Activated CD4-positive, alpha-beta T cell treated with anti-CD3 and anti-CD28 coated beads for 4 hours (primary cell): Measurements from ENCODE around the gene FAM3B.

ENCODE experiments used
- DNase-seq, 2 donors: peaks; one replicate each; pipeline ENCODE4 v3.0.0-alpha.2; 2020

The FAM3B gene

DNA sequence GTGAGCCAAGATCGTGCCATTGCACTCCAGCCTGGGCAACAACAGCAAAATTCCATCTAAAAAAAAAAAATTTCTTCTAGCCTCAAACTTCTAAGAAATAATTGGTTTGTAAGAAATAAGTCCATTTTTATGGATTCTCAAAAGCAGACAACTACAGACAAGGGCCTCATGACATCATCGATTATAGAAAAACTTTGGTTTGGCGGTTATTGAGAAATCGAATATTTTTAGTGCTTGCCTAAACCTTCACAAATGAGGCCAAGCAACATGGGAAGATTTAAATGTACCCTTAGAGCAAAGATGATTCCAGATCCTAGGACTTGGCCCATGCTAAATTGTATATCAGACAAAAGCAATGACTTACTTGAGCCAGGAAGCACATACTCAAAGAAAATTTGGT lies 81.7 kb downstream of the FAM3B start:
- DNase-seq: no peak

DNA sequence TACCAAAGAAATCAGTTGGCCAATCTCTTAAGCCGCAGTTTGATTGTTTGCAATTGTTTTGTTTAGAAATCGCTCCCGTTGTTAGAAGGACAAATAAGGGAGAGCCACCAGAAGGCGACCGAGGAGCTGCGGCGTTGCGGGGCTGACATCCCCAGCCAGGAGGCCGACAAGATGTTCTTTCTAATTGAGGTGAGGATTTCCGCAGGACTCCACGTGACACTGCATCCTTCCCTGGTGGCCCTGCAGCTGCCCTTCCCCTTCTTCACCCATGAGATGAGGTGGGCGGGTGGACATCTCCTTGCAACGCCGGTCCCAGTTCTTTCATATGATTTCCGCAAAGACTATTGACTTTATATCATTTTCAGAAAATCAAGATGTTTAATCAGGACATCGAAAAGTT lies 82.2 kb downstream of the FAM3B start:
- DNase-seq: no peak

DNA sequence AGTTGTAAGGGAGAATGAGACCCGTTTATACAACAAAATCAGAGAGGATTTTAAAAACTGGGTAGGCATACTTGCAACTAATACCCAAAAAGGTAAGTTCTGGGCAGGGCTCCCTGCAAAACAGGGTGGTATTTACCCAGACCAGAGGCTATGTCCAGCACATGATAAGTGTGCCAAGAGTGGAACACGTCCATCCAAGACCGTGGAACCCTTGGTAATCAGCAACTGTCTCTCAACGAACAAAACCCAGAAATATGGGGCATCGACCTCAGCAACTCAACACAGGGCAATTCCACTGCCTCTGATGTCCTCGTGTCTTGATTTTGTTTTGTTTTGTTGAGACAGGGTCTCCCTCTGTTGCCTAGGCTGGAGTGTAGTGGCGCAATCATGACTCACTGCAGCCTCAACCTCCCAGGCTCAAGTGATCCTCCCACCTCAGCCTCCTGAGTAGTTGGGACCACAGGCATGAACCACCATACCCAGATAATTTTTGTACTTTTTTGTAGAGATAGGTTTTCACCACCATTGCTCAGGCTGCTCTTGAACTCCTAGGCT lies 82.7 kb downstream of the FAM3B start:
- DNase-seq: no peak

DNA sequence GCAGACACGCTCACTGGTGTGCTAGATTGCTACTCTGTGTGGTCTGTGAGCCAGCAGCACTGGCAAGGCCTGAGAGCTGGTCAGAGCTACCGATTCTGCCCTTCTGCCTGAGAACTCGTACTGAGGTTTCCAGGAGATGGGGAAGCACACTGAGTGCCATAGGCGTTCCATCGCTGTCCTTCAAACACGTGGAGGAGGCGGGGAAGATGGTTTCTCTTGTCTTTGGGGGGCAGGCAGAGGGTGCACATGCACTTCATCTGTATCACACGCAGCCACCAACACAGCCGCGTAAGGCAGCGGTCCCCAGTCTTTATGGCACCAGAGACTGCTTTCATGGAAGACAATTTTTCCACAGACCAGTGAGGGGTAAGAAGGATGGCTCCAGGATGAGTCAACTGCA lies 85.6 kb downstream of the FAM3B start:
- DNase-seq: no peak

GRCh38 chr21:41402796-41403195 lies 86.2 kb downstream of the FAM3B start:
- no peak for DNase-seq

- no peak for DNase-seq
Observed at GRCh38 chr21:41403331-41403730, 86.7 kb downstream of the FAM3B start.

DNA sequence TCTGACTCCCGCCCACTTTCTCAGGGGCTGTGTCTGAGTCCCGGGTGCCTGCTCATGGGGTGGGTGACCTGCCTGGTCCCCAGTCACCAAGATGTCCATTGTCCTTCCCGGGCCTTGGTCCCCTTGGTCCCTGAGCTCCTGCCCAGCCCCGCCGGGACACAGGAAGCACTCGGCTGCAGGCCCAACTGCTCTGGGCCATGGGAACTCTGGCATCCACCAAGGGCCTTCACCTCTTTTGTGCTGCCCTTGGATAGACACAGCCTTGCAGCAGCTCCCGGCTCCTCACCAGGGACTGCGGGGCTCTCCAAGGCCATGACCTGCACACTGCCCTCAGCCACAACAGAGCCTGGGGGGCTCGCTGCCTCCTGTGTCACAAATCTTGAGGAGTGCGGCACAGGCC lies 87.4 kb downstream of the FAM3B start:
- DNase-seq: no peak

DNA sequence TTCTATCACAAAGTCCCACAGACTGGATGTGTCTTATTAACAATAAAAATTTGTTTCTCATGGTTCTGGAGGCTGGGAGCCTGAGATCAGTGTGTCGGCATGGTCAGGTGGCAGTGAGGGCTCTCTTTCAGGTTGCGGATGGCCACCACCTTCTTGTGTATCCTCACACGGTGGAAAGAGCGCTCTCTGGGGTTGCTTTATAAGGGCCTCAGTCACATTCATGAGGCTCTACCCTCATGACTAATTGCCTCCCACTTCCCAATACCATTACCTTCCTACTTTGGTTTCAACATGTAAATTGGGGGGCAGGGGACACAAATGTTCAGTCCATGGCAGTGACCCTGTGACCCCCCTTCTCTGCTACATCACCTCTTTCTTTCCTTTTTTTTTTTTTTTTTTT lies 88.7 kb downstream of the FAM3B start:
- no peak for DNase-seq

DNA sequence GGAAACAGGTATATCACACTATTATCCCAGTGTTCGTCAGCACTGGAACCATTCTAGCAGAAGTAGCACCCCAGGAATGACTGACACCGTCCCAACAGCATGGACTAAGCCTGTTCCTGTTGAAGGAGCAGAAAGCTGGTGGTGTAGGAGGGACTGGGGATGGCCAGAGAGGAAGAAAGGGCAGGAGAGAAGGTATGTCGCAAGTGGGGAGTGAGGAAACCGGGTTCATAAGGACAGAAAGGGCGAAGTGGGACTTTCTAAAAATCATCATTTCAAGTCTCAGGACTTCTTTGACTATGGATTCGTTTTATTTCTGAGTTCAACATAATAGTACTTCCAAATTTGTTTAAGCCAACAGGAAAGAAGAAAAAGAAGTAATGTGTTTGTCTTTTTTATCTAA lies 89.7 kb downstream of the FAM3B start:
- DNase-seq: no peak
